Transverse colon (tissue), 4 donors: ENCODE measurements around the gene SLC30A7. TPM values are rescaled to one million over a fixed set of nuclear protein-coding genes. Genes with fewer than 3 reads are reported as not detected.
"Not testable (repeated sequence)": the region's sequence is repeated elsewhere in the genome, so short reads cannot be mapped to it uniquely, and the experiment has no call there.

ENCODE experiments used
- DNase-seq: peaks from one replicate; pipeline ENCODE4 v3.0.0-alpha.2; 2019
- H3K27ac ChIP-seq, 4 donors: fragments of 200-600 bp; sonication (generic); 2 replicates each; pipeline ENCODE4 v1.5.1; 2016 to 2018; ENCODE audit warnings: inconsistent platforms in 4 of 4
- H3K27me3 ChIP-seq: fragments of 200-600 bp; sonication (generic); 2 replicates; pipeline ENCODE4 v1.5.1; 2017; ENCODE audit warnings: inconsistent platforms
- H3K36me3 ChIP-seq, 4 donors: fragments of 200-600 bp; sonication (generic); 2 replicates each; pipeline ENCODE4 v1.5.1; 2017 to 2019; ENCODE audit warnings: inconsistent platforms in 4 of 4
- H3K4me1 ChIP-seq, 4 donors: fragments of 200-600 bp; sonication (generic); 2 replicates each; pipeline ENCODE4 v1.5.1; 2017 to 2020; ENCODE audit warnings: inconsistent platforms in 4 of 4
- H3K4me3 ChIP-seq, 4 donors: fragments of 200-600 bp; sonication (generic); 1 replicate in 1 of 4; 2 replicates in 3 of 4; pipeline versions ENCODE4 v1.5.1 to v1.6.1; 2017 to 2019; ENCODE audit warnings: inconsistent platforms in 4 of 4
- H3K9me3 ChIP-seq, 2 donors: fragments of 200-600 bp; sonication (generic); 2 replicates each; pipeline ENCODE4 v1.5.1; 2017 to 2019; ENCODE audit warnings: inconsistent platforms in 2 of 2
- EP300 ChIP-seq: sonication (generic); formaldehyde crosslinking; IDR thresholded peaks from one replicate; pipeline ENCODE4 v1.6.1; 2017; ENCODE audit warnings: antibody characterized with exemption, low read depth
- POLR2A ChIP-seq: fragments of 450-650 bp; IDR thresholded peaks from one replicate; pipeline ENCODE4 v1.6.1; 2016; ENCODE audit warnings: antibody characterized with exemption, mild to moderate bottlenecking, moderate library complexity
- POLR2AphosphoS5 ChIP-seq, 3 donors: sonication (generic); formaldehyde crosslinking; IDR thresholded peaks; one replicate each; pipeline ENCODE4 v1.6.1; 2016; ENCODE audit warnings: antibody characterized with exemption in 3 of 3
- WGBS, 2 donors: methylation state at CpG; one replicate each; pipeline ENCODE4 v1.1.5; 2018; ENCODE audit warnings: low coverage in 1 of 2; 5-methylcytosine and 5-hydroxymethylcytosine counted together
- in situ Hi-C, 4 donors: fragments of 200-750 bp; cut with MboI; loops; one replicate each; pipeline versions ENCODE4 v1.15.0 to v1.15.1; 2017; ENCODE audit warnings: low sequenced_read_pairs in 3 of 4, low pct_ligation_motif_present in 1 of 4, low pct_unique_long_range_greater_than_20kb in 1 of 4
- intact Hi-C: fragments of 100-400 bp; cut with DNase I; formaldehyde crosslinking; loops from one replicate; pipeline ENCODE4 v1.15.1; 2023; ENCODE audit warnings: low total_unique reads
- total RNA-seq, 4 donors: library from RNA; depleted of rRNA; stranded (reverse); fragments of >200 nt; gene quantifications; one replicate each; pipeline ENCODE4 v1.1.0, GENCODE V29; 2016
- TF ChIP-seq, protein P1 (sequence below), 5 experiments: fragments of 200-600 bp in 3 of 5; fragments of 450-650 bp in 2 of 5; sonication (generic) in 3 of 5; IDR thresholded peaks; 1 replicate in 2 of 5; 2 replicates in 3 of 5; pipeline ENCODE4 v1.5.1; 2016 to 2017; ENCODE audit warnings: antibody characterized with exemption in 5 of 5, inconsistent platforms in 3 of 5, mild to moderate bottlenecking in 2 of 5, moderate library complexity in 1 of 5

The SLC30A7 gene
- total RNA-seq, 4 donors from 2014 or later = 10.1 to 22.7 (median 17.5) TPM

DNA sequence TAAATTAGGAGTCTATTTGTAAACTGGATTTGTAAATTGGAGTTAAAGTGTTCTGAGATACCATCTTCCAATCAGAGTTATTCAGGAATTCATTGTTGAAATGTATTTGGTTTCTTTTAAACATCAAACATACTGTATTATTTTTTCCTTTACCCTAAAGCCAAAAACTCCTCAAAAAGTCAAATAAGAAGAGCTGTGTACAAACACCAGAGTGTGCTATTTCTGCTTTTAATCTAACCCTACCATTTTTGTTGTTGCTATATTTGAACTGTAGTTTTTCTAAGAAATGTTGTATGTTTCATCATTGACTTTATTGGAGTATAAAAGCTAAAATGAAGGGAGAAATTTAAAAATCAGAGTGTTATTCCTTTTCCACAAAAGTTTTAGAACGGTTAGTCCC lies 35.8 kb downstream of the SLC30A7 start:
- Histone ChIP-seq H3K4me3 (no peak overlapping the region), H3K4me1 (no peaks in the 10 kb centered on the region), H3K27ac (no peak overlapping the region), H3K9me3 (no peaks in the 10 kb centered on the region), H3K27me3 (no peaks in the 10 kb centered on the region), H3K36me3 (peaks cover 0 to 7% (median 0%) of the 10 kb centered on the region in 4 donors)
- intact Hi-C loops (no loop called here), in situ Hi-C loops (no loop called here)
- TF ChIP-seq POLR2A = no peak
- TF ChIP-seq EP300 = no peak
- no peak for TF ChIP-seq POLR2AphosphoS5 (IDR thresholded peaks at IDR 0.05)
- TF ChIP-seq, protein P1, sequence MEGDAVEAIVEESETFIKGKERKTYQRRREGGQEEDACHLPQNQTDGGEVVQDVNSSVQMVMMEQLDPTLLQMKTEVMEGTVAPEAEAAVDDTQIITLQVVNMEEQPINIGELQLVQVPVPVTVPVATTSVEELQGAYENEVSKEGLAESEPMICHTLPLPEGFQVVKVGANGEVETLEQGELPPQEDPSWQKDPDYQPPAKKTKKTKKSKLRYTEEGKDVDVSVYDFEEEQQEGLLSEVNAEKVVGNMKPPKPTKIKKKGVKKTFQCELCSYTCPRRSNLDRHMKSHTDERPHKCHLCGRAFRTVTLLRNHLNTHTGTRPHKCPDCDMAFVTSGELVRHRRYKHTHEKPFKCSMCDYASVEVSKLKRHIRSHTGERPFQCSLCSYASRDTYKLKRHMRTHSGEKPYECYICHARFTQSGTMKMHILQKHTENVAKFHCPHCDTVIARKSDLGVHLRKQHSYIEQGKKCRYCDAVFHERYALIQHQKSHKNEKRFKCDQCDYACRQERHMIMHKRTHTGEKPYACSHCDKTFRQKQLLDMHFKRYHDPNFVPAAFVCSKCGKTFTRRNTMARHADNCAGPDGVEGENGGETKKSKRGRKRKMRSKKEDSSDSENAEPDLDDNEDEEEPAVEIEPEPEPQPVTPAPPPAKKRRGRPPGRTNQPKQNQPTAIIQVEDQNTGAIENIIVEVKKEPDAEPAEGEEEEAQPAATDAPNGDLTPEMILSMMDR (IDR thresholded peaks at IDR 0.05) = no peak
- no peak for DNase-seq
- 90 to 100% methylated on average over 1 of the region's 1 CpG for WGBS, 2 donors

DNA sequence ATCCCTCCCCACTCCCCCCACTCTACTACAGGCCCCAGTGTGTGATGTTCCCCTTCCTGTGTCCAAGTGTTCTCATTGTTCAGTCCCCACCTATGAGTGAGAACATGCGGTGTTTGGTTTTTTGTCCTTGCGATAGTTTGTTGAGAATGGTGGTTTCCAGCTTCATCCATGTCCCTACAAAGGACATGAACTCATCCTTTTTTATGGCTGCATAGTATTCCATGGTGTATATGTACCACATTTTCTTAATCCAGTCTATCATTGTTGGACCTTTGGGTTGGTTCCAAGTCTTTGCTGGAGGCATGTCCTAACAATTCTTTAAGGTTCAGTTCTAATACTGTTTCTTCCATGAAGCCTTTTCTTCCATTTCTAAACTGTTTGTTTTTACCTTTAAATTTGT lies 37.7 kb downstream of the SLC30A7 start:
- DNase-seq, H3K4me3 ChIP-seq, H3K27ac ChIP-seq, H3K4me1 ChIP-seq, H3K9me3 ChIP-seq, in situ Hi-C loops, H3K27me3 ChIP-seq, intact Hi-C loops: not testable (repeated sequence)
- WGBS, 2 donors = 97 to 100% methylated on average over 1 to 2 of the region's 2 CpGs
- peaks cover 0 to 15% (median 0%) of the 10 kb centered on the region in 4 donors for H3K36me3 ChIP-seq

DNA sequence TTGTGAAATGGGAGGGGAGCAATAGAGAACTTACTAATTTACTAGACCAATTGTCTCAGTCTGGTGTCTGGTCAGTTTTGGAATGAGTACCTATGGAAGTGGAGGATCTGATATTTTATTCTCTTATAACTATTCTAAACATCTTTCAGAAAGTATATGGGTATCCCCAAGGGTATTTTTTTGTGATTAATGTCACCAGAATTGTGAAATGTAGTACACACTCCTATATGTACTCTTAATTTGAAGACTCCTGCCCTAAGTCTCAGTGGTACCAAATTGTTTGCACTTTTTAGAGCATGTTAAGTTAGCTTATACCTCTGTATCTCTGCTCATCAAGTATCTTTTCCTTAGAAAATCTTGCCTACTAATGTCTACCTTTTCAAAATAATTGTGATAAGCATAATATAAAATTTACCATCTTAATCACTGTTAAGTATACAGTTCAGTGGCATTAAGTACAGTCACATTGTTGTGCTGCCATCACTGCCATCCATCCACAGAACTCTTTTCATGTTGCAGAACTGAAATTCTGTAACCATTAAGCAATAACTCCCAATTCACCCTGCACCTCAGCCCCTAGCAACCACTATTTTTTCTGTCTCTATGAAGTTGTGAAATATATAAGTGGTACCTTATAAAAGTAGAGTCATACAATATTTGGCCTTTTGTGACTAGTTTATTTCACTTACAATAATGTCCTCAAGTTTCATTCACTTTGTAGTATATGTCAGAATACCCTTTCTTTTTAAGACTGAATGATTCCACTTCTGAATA lies 40.5 kb downstream of the SLC30A7 start:
- TF ChIP-seq POLR2AphosphoS5 (IDR thresholded peaks at IDR 0.05) (no peak), EP300 (no peak), POLR2A (no peak)
- TF ChIP-seq, protein P1 (IDR thresholded peaks at IDR 0.05) = no peak
- H3K36me3 ChIP-seq = peaks cover 0 to 15% (median 0%) of the 10 kb centered on the region in 4 donors
- in situ Hi-C loops (no loop called here), intact Hi-C loops (no loop called here)
- H3K4me1 ChIP-seq = no peaks in the 10 kb centered on the region
- no peaks in the 10 kb centered on the region for H3K9me3 ChIP-seq
- H3K4me3 ChIP-seq = no peak overlapping the region
- DNase-seq = no peak
- no peaks in the 10 kb centered on the region for H3K27me3 ChIP-seq
- H3K27ac ChIP-seq = no peak overlapping the region

DNA sequence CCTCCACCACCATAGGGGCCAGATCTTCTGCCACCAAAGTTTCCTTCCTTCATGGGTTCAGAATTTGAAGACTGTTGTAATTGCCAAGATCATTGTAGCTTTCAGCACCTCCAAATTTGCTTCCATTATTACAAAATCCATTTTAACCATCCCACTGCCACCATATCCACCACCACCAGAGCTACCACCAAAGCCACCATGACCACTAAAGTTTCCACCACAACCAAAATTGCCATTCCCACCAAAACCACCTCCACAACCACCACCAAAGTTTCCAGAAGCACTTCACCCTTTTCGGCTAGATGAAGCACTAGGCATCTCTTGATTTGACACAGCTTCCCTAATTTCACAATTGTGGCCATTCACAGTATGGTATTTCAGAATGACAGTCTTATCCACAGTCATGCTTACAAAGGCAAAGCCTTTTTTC lies 45.2 kb downstream of the SLC30A7 start:
- no peak for DNase-seq
- H3K27ac ChIP-seq = no peak overlapping the region
- 67 to 83% methylated on average over 1 of the region's 1 CpG for WGBS, 2 donors
- peaks cover 0 to 18% (median 3%) of the 10 kb centered on the region in 4 donors for H3K36me3 ChIP-seq
- no peaks in the 10 kb centered on the region for H3K4me1 ChIP-seq
- H3K4me3 ChIP-seq = no peak overlapping the region
- in situ Hi-C loops (no loop called here), intact Hi-C loops (no loop called here)
- TF ChIP-seq POLR2A (no peak), EP300 (no peak), POLR2AphosphoS5 (IDR thresholded peaks at IDR 0.05) (no peak)
- TF ChIP-seq, protein P1 (IDR thresholded peaks at IDR 0.05) = no peak
- no peaks in the 10 kb centered on the region for H3K9me3 ChIP-seq
- H3K27me3 ChIP-seq = no peaks in the 10 kb centered on the region
